ENCODE data around the gene NBEAL2.

- TF ChIP-seq, protein P1, sequence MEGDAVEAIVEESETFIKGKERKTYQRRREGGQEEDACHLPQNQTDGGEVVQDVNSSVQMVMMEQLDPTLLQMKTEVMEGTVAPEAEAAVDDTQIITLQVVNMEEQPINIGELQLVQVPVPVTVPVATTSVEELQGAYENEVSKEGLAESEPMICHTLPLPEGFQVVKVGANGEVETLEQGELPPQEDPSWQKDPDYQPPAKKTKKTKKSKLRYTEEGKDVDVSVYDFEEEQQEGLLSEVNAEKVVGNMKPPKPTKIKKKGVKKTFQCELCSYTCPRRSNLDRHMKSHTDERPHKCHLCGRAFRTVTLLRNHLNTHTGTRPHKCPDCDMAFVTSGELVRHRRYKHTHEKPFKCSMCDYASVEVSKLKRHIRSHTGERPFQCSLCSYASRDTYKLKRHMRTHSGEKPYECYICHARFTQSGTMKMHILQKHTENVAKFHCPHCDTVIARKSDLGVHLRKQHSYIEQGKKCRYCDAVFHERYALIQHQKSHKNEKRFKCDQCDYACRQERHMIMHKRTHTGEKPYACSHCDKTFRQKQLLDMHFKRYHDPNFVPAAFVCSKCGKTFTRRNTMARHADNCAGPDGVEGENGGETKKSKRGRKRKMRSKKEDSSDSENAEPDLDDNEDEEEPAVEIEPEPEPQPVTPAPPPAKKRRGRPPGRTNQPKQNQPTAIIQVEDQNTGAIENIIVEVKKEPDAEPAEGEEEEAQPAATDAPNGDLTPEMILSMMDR (conservative IDR thresholded peaks at IDR 0.05 in 1 of 2, IDR thresholded peaks at IDR 0.05 in 1 of 2; ENCODE audit: low read depth in 1 of 2, low read length in 2 of 2) = no peak
- no peak for TF ChIP-seq EZH2 (IDR thresholded peaks at IDR 0.05; ENCODE audit: low read length, missing control alignments)
These were observed 37.5 kb downstream of the NBEAL2 start for GRCh38 chr3:47016934-47017435.

Data from fibroblast of lung (primary cell).